HepG2 (cell line): Measurements from ENCODE around the gene ZC3H7B. TPM values are rescaled to one million over a fixed set of nuclear protein-coding genes. Genes with fewer than 3 reads are reported as not detected.

ENCODE experiments used
- CBX1 ChIP-seq: IDR thresholded peaks from one replicate; pipeline ENCODE4 v1.6.1; 2016; ENCODE audit warnings: antibody characterized with exemption, low read depth
- DDIT3 ChIP-seq: sonication (generic); formaldehyde crosslinking; IDR thresholded peaks from 2 replicates; pipeline ENCODE4 v1.4.0; 2020; ENCODE audit warnings: mild to moderate bottlenecking, missing genetic modification reagents
- EP300 ChIP-seq, 3 experiments: sonication (generic) in 1 of 3; formaldehyde crosslinking in 1 of 3; IDR thresholded peaks; 2 replicates each; pipeline versions ENCODE4 v1.5.1 to v1.6.1; 2011 to 2020; ENCODE audit warnings: low read depth in 2 of 3, low read length in 2 of 3, borderline replicate concordance in 1 of 3, improper control_type of control experiment in 1 of 3, mild to moderate bottlenecking in 1 of 3, missing genetic modification reagents in 1 of 3, moderate library complexity in 1 of 3
- HMG20A ChIP-seq: IDR thresholded peaks from 2 replicates; pipeline ENCODE4 v1.6.1; 2016; ENCODE audit warnings: borderline replicate concordance
- HNRNPH1 ChIP-seq: fragments of 200-400 bp; formaldehyde crosslinking; optimal IDR thresholded peaks from 2 replicates; pipeline ENCODE3; 2017; ENCODE audit warnings: mild to moderate bottlenecking, low read depth, low read length
- KLF9 ChIP-seq: IDR thresholded peaks from 2 replicates; pipeline ENCODE4 v1.6.1; 2016; ENCODE audit warnings: low read depth
- MAF1 ChIP-seq: sonication (generic); formaldehyde crosslinking; IDR thresholded peaks from 2 replicates; pipeline ENCODE4 v1.5.0; 2020; ENCODE audit warnings: missing genetic modification reagents, borderline replicate concordance
- ONECUT2 ChIP-seq: sonication (generic); formaldehyde crosslinking; IDR thresholded peaks from 2 replicates; pipeline ENCODE4 v1.4.0; 2020; ENCODE audit warnings: missing genetic modification reagents
- PBX3 ChIP-seq: sonication (generic); formaldehyde crosslinking; IDR thresholded peaks from 2 replicates; pipeline ENCODE4 v1.8.1; 2023; ENCODE audit warnings: missing genetic modification reagents, inconsistent platforms, borderline replicate concordance
- RORA ChIP-seq: sonication (generic); formaldehyde crosslinking; IDR thresholded peaks from 2 replicates; pipeline ENCODE4 v1.5.0; 2020; ENCODE audit warnings: mild to moderate bottlenecking, missing genetic modification reagents, moderate library complexity
- SETDB1 ChIP-seq: sonication (generic); formaldehyde crosslinking; IDR thresholded peaks from 2 replicates; pipeline ENCODE4 v1.5.1; 2020; ENCODE audit warnings: missing genetic modification reagents, mild to moderate bottlenecking, borderline replicate concordance
- TGIF2 ChIP-seq: IDR thresholded peaks from 2 replicates; pipeline ENCODE4 v1.6.1; 2016; ENCODE audit warnings: control low read depth, missing compliant biosample characterization
- ZBED4 ChIP-seq: sonication (generic); formaldehyde crosslinking; IDR thresholded peaks from 2 replicates; pipeline ENCODE4 v1.4.0; 2020; ENCODE audit warnings: missing genetic modification reagents, borderline replicate concordance
- ZBTB3 ChIP-seq: sonication (generic); formaldehyde crosslinking; IDR thresholded peaks from 2 replicates; pipeline ENCODE4 v1.4.0; 2020; ENCODE audit warnings: low read depth, mild to moderate bottlenecking, moderate library complexity, missing genetic modification reagents, borderline replicate concordance
- ZFP91 ChIP-seq: sonication (generic); formaldehyde crosslinking; IDR thresholded peaks from 2 replicates; pipeline ENCODE4 v1.9.0; 2022; ENCODE audit warnings: missing genetic modification reagents, mild to moderate bottlenecking, borderline replicate concordance
- ZNF12 ChIP-seq: sonication (generic); formaldehyde crosslinking; IDR thresholded peaks from 2 replicates; pipeline ENCODE4 v1.5.0; 2020; ENCODE audit warnings: missing genetic modification reagents
- ZNF549 ChIP-seq: sonication (generic); formaldehyde crosslinking; IDR thresholded peaks from 2 replicates; pipeline ENCODE4 v1.5.0; 2020; ENCODE audit warnings: missing genetic modification reagents
- ZNF816 ChIP-seq: sonication (generic); formaldehyde crosslinking; IDR thresholded peaks from 2 replicates; pipeline ENCODE4 v1.8.0; 2022; ENCODE audit warnings: missing genetic modification reagents, mild to moderate bottlenecking, borderline replicate concordance
- ZNF891 ChIP-seq: sonication (generic); formaldehyde crosslinking; IDR thresholded peaks from 2 replicates; pipeline ENCODE4 v1.5.0; 2020; ENCODE audit warnings: mild to moderate bottlenecking, missing genetic modification reagents
- polyA plus RNA-seq, 8 experiments: library from polyadenylated mRNA; depleted of rRNA in 3 of 8; stranded (reverse) in 7 of 8; unstranded in 1 of 8; fragments of >200 nt; fragmentation: Illumina TruSeq in 4 of 8; extraction: Trizol in 4 of 8; gene quantifications; 2 replicates each; pipeline versions ENCODE4 v1.2.1 to v1.2.3, GENCODE V29; 2011 to 2016; ENCODE audit warnings: low read depth in 4 of 8, missing spikeins in 1 of 8, mixed read lengths in 1 of 8; ENCODE audit not compliant: insufficient read depth in 1 of 8
- total RNA-seq, 5 experiments: library from RNA; depleted of rRNA; stranded (reverse); fragments of >200 nt; fragmentation: Illumina TruSeq; extraction: Trizol; gene quantifications; 2 replicates each; pipeline ENCODE4 v1.2.3, GENCODE V29; 2016; ENCODE audit warnings: low read depth in 1 of 5

Gene ZC3H7B
- total and polyA plus RNA-seq, 2 of the 13 experiments (the other 11 are each of a cell fraction or from before 2014, with no cell fraction given): 26.4 to 37.2 TPM

- TF ChIP-seq KLF9 (CRISPR knock-in tag) (no peak), PBX3 (CRISPR knock-in tag) (no peak), TGIF2 (CRISPR knock-in tag) (peak; percentile 84; the same call in 1 of the 2 replicates), MAF1 (CRISPR knock-in tag) (no peak), ONECUT2 (CRISPR knock-in tag) (no peak), CBX1 (no peak), HMG20A (CRISPR knock-in tag) (peak; percentile 42; the same call in 1 of the 2 replicates), EP300 (IDR thresholded peaks at IDR 0.05; ENCODE audit: low read depth in 2 of 2, low read length in 2 of 2) (no peak), EP300 (CRISPR knock-in tag; IDR thresholded peaks at IDR 0.05; ENCODE audit: borderline replicate concordance) (no peak), ZNF816 (CRISPR knock-in tag) (no peak), ZNF12 (no peak), ZBED4 (CRISPR knock-in tag) (peak; percentile 35; the same call in 1 of the 2 replicates), ZBTB3 (CRISPR knock-in tag) (no peak), HNRNPH1 (no peak), DDIT3 (CRISPR knock-in tag) (no peak), ZFP91 (CRISPR knock-in tag) (peak; percentile 76; the same call in 1 of the 2 replicates), ZNF891 (CRISPR knock-in tag) (no peak), SETDB1 (CRISPR knock-in tag) (no peak), ZNF549 (no peak), RORA (CRISPR knock-in tag) (no peak)
Observed at GRCh38 chr22:41367039-41367679, 65.8 kb downstream of the ZC3H7B start (continued).
